ENCODE data around the gene MED13L. TPM values are rescaled to one million over a fixed set of nuclear protein-coding genes. Genes with fewer than 3 reads are reported as not detected.
"Not testable (repeated sequence)": the region's sequence is repeated elsewhere in the genome, so short reads cannot be mapped to it uniquely, and the experiment has no call there.

Gene MED13L
- total RNA-seq, 1 donor from 2014 or later = 193 TPM

GRCh38 chr12:116059904-116060303 lies 217.6 kb downstream of the MED13L start:
- intact Hi-C loops (cut with DNase I) = no loop called here
- DNase-seq (ENCODE audit: low spot score) (no peak), ATAC-seq (peak; percentile 52)

- no peak for DNase-seq (ENCODE audit: low spot score)
Measured at GRCh38 chr12:116058574-116058973, 218.9 kb downstream of the MED13L start.

DNA sequence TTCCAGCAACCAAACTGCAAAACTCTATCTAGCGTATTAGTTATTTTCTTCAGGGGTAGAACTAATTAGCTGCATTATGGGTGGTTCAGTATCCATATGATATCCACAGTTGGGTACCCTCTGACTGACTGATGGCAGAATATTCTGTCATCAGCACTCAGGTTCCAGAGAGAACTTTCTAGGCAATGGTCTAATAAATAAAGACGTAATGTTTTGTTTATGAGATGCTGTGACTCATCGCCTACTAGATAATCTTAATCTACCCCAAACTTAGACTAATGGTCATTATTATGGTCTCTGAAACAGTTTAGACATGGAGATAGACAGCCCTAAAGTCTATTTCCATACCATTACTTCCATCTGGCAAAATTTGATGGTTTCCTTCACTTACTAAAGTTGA lies 220.1 kb downstream of the MED13L start:
- no peak for ATAC-seq

More at GRCh38 chr12:116058574-116058973, 218.9 kb downstream of the MED13L start:
- intact Hi-C loops (cut with DNase I) = no loop called here
- no peak for ATAC-seq

DNA sequence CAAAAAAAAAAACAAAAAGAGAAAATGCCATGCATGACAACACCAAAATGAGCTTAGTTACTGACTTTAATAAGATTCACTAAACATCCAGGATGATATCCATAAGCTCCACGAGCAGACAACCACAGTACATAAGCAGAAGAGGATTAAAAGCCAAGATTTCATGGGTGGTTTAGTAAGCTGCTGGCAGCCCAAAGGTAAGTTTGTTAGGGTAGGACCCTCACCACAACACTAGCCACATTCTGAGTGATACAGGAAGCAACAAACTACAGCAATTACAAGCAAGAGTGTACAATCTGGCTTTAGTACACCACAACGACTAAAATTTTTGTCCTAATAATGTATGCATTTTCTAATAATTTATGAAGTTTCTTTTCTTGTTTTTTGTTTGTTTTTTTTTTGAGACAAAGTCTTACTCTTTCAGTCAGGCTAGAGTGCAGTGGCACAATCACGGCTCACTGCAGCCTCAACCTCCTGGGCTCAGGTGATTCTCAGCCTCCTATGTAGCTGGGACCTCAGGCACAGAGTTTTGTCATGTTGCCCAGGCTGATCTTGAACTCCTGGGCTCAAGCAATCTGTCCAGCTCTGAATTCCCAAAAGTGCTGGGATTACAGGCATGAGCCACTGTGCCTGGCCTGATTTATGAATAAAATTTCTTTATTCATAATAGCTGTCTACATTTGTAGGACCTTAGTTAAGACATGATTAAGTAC lies 221.4 kb downstream of the MED13L start:
- no peak for DNase-seq (ENCODE audit: low spot score)
- intact Hi-C loops (cut with DNase I) = no loop called here
- no peak for ATAC-seq

More for the DNA sequence above, 220.1 kb downstream of the MED13L start:
- intact Hi-C loops (cut with DNase I) = no loop called here
- DNase-seq (ENCODE audit: low spot score) = no peak

DNA sequence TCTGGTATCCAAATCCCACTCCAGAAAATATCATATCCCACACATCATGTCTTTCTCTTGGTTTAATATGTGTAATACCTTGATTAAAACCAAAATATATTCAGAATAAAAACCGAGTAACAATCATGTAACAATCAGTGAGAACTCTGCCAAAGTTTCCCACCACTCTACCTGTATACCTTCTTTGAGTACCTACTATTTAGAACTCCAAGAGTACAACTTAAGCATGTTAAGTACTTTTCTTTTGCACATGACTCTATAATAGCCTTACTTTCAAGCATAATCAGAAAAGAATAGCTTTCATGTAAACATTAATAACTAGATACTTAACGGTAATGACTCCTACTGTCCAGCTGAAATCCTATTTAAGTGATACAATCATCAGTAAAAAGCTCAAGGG lies 223.2 kb downstream of the MED13L start:
- DNase-seq (ENCODE audit: low spot score) (no peak), ATAC-seq (no peak)
- intact Hi-C loops (cut with DNase I) = no loop called here

- DNase-seq (ENCODE audit: low spot score) (no peak), ATAC-seq (peak; percentile 92)
- intact Hi-C loops (cut with DNase I) = no loop called here
Measured at GRCh38 chr12:116053479-116054200, 223.9 kb downstream of the MED13L start.

DNA sequence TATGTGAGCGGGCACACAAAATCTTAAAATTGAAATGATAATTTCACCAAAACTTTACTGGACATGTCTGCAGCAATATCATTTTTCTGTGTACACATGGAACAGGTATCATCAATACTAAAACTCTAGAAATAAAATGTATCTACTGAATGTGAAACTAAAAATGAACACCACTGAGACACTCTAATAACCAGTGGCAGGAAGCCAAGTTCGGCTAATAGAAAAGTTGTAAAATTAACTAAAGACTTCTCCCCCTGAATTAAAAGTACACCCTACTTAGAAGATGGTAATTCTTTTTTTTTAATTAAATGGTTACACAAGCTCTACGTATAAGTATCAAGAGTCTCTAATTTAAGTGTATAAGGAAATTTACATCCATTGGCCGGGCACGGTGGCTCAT lies 227.2 kb downstream of the MED13L start:
- intact Hi-C loops (cut with DNase I) = no loop called here
- ATAC-seq = no peak
- no peak for DNase-seq (ENCODE audit: low spot score)

DNA sequence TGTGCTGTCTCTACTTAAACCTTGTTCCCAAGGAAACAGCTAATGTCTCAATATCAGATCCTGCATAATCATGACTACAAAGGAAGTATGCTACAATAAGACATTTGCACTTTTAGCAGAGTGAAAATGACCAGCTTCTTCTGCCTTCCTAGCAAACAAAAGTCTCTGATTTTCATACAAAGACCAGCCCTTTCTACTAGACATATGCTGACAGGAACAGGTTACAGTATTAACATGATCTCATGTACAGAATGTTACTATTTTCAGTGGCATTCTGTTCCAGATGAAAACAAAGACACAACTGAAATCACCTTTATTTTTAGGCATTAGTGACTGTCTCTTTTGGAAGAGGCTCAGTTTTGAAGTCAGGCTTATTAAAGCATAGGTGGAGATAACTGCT lies 228.6 kb downstream of the MED13L start:
- no peak for DNase-seq (ENCODE audit: low spot score)
- intact Hi-C loops (cut with DNase I) = no loop called here
- ATAC-seq = no peak

- intact Hi-C loops (cut with DNase I) = no loop called here
- DNase-seq (ENCODE audit: low spot score) (no peak), ATAC-seq (no peak)
Measured at GRCh38 chr12:116046039-116046438, 231.5 kb downstream of the MED13L start.

DNA sequence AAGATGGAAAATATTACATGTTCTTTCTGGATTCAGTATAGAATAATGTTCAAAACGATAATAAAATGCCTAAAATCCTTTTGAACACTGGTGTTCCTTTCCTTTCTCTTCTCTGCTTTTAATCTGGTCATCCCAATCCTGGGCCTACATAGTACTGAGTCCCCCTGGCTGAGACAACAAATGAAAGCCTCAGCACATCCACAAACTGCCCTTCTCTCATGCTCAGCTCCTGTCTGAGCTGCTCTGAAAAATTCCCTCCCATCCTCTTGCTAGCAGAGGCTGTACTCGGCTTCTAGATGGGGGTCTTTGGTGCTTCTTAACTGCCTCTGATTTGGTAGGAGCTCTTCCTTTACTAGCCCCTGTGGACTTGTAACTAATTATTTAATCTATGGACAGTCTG lies 232.3 kb downstream of the MED13L start:
- no peak for ATAC-seq
- no peak for DNase-seq (ENCODE audit: low spot score)
- intact Hi-C loops (cut with DNase I) = no loop called here

GRCh38 chr12:116043659-116044535 lies 233.6 kb downstream of the MED13L start:
- intact Hi-C loops (cut with DNase I) = no loop called here
- DNase-seq (ENCODE audit: low spot score) (no peak), ATAC-seq (no peak)

- ATAC-seq (no peak), DNase-seq (ENCODE audit: low spot score) (no peak)
- intact Hi-C loops (cut with DNase I) = no loop called here
Measured at GRCh38 chr12:116040402-116040801, 237.1 kb downstream of the MED13L start.

- no peak for DNase-seq (ENCODE audit: low spot score)
- intact Hi-C loops (cut with DNase I) = no loop called here
- no peak for ATAC-seq
Measured at GRCh38 chr12:116039081-116039480, 238.4 kb downstream of the MED13L start.

DNA sequence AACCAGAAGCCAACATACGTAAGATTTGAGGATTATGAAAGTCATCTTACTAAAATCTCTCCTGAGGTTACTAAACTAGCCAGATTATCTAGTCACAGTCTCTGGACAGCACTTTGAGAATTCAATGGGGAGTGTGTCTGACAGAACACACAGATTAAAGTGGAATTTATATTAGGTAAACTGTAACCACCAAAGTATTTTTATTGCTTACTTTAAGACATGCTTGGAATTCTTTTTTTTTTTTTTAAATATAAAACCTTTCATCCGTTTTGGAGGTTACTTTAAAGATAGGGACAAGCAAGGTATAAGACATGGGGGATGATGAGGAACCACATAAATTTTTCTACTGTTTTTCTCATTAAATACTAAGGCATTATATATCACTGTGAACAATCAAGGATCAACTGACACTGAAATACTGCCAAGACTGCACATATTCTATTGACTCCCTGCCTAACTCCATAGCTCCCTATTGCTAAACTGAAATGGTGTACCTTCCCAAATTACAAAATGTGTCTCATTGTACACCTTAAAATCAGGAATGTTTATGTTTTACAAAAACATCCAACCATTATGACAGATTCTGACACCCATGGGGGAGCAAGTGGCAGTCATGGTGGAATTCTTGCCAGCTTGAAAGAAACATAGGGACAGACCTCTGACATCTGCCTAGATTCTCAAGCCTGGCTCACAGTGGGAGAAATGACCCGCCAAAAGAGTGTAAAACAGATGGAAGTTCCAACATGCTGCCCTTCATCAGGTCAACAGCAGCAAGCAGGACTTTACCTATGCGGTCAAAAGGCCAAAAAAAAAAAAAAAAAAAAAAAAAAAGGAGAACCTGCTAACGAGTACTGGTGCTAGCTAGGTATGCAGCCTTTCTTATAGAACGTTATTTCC lies 239.3 kb downstream of the MED13L start:
- intact Hi-C loops (cut with DNase I) = no loop called here
- no peak for DNase-seq (ENCODE audit: low spot score)
- ATAC-seq = no peak

DNA sequence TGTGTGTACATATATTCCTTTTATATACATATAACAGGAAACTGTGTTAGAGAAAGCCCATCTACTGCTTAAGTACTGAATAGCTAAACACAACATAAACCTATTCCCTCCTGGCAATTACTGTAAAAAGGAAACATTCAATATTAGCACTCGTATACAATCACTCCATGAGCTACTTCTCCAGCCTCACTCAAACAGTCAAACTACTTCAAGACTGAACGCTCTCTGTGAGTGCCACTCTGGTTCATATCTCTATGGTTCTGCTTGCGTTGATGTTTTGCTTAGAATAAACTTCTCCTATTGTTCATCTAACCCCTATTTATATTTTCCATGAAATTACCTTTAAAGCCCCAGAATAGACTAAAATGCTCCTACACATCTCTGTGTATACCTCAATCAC lies 243.7 kb downstream of the MED13L start:
- intact Hi-C loops (cut with DNase I) = no loop called here
- no peak for ATAC-seq
- no peak for DNase-seq (ENCODE audit: low spot score)

- intact Hi-C loops (cut with DNase I); ATAC-seq; DNase-seq (ENCODE audit: low spot score): not testable (repeated sequence)
Measured at GRCh38 chr12:116031624-116032023, 245.9 kb downstream of the MED13L start.

- ATAC-seq (no peak), DNase-seq (ENCODE audit: low spot score) (no peak)
- intact Hi-C loops (cut with DNase I) = no loop called here
Measured at GRCh38 chr12:116028619-116029018, 248.9 kb downstream of the MED13L start.

GRCh38 chr12:116027551-116027821 lies 250.0 kb downstream of the MED13L start:
- intact Hi-C loops (cut with DNase I) = no loop called here
- ATAC-seq = no peak
- DNase-seq (ENCODE audit: low spot score) = no peak

Measured in sciatic nerve (tissue), 2 donors.